Measurements from ENCODE around the gene PLA2R1. TPM values are rescaled to one million over a fixed set of nuclear protein-coding genes. Genes with fewer than 3 reads are reported as not detected.
A peak's percentile ranks its signal among the peaks of the same experiment; 100 is the strongest.

The PLA2R1 gene
- total RNA-seq, 1 donor from 2014 or later, result 2.1 TPM

DNA sequence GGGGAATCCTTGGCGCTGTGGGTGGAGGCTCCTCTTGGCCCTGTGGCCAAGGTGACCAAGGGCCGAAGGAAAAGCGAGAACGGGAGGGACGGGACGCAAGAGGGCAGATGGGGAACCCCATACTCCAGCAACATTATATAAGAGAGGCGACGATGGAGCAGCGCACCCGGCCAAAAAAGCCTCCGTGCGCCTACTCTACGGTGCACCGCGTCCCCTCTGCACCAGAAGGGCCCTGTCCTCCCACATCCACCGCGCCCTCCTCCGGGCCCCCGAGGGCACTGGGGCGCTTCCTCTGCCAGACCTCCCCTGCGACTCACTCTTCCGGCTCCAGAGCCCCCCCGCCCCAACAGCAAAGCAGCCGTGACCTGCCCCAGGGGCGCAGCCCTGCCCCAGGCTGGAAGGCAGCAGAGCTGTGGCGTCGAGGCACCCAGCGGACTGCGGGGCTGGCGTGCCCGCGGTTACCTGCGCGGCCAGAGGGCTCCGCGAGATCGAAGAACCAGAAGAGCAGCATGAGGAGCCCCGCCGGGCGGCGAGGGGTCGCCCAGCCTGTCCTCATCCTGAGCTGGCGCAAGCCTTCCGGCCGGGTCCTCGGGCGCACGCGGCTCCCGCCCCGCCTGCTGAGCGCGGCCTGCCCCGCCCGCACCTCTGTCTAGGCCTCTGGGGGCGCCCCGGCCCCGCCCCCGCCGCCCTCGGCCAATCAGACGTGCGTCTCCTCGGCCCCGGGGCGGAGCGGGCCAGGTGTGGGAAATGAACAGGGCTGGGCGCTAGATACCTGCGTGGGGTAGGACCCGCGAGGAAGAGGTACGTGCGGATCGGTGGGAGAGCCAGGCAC lies 158.1 kb downstream of the PLA2R1 start, which contains the start of gene LY75:
TSS of gene LY75 (minus strand) at position 630 of the 832 bp plus-strand sequence.
- H3K4me3 ChIP-seq (ENCODE audit: low read depth, low read length), result peak within 1 kb of the TSS; percentile 39
- no peaks in the 10 kb centered on the region for H3K36me3 ChIP-seq (ENCODE audit: control insufficient read depth, insufficient read depth, low read length)
- FAIRE-seq, result no peak
- TF ChIP-seq, protein P1, sequence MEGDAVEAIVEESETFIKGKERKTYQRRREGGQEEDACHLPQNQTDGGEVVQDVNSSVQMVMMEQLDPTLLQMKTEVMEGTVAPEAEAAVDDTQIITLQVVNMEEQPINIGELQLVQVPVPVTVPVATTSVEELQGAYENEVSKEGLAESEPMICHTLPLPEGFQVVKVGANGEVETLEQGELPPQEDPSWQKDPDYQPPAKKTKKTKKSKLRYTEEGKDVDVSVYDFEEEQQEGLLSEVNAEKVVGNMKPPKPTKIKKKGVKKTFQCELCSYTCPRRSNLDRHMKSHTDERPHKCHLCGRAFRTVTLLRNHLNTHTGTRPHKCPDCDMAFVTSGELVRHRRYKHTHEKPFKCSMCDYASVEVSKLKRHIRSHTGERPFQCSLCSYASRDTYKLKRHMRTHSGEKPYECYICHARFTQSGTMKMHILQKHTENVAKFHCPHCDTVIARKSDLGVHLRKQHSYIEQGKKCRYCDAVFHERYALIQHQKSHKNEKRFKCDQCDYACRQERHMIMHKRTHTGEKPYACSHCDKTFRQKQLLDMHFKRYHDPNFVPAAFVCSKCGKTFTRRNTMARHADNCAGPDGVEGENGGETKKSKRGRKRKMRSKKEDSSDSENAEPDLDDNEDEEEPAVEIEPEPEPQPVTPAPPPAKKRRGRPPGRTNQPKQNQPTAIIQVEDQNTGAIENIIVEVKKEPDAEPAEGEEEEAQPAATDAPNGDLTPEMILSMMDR (IDR thresholded peaks at IDR 0.05; ENCODE audit: insufficient read depth, low read length, severe bottlenecking), result no peak
- DNase-seq (ENCODE audit: low read depth), result peak; percentile 33
- H3K27me3 ChIP-seq (ENCODE audit: control insufficient read depth, insufficient read depth, low read length), result no peaks in the 10 kb centered on the region

DNA sequence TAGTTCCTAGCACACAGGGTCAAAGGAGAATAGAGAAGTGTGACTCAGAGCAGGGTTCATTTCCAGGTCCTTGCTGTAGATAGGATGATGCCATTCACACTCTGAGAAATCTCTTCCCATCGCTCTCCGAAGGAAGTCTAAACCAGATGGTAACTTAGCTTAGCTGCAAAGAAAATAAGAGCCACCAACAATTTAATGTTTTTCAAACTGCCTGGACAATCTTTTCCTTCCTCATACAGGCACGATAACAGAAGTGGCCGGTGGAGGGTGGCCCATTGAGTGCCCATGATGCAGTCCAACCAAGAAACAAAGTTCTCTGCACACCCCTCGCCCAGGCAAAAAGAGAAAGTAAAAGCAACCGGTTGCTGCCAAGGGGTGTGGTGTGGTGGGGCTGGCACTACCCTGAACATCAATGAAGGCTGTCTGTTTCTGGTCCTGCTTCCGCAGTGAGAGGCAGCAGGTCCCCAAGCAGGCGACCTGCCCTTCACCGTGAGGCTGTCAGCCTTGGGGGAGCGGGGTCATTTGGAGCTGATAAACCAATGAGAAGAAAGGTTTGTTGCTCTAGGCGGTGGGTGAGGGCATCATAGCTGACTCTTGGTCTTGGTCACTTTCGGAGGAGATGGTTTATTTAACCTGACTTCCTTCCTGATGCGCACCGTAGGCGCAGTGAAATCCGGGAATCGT lies 158.8 kb downstream of the PLA2R1 start:
- peak overlapping the region; percentile 39 for H3K4me3 ChIP-seq (ENCODE audit: low read depth, low read length)
- H3K27me3 ChIP-seq (ENCODE audit: control insufficient read depth, insufficient read depth, low read length), result no peaks in the 10 kb centered on the region
- DNase-seq (ENCODE audit: low read depth), result peak; percentile 47
- no peak for FAIRE-seq
- TF ChIP-seq, protein P1 (IDR thresholded peaks at IDR 0.05; ENCODE audit: insufficient read depth, low read length, severe bottlenecking), result no peak
- H3K36me3 ChIP-seq (ENCODE audit: control insufficient read depth, insufficient read depth, low read length), result no peaks in the 10 kb centered on the region

DNA sequence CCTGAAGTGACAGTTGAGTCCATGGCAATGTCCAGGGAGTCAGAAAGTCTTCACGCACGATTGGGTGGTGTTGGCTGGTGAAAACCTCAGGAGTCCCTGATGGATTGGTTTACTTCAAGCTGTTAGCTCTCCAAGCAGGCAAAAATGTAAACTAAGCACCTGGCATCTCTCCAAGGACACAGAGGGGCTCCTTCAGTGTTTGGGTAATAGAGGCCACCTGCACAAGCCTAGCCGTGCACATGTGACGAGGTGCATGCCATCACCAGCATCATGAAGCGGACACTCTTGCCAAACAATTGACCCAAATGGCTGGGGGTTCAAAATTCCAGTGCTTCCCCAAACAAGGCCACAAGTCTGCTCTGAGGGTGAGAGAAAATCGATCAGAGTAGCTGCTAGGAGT lies 159.7 kb downstream of the PLA2R1 start:
- TF ChIP-seq, protein P1 (IDR thresholded peaks at IDR 0.05; ENCODE audit: insufficient read depth, low read length, severe bottlenecking), result no peak

DNA sequence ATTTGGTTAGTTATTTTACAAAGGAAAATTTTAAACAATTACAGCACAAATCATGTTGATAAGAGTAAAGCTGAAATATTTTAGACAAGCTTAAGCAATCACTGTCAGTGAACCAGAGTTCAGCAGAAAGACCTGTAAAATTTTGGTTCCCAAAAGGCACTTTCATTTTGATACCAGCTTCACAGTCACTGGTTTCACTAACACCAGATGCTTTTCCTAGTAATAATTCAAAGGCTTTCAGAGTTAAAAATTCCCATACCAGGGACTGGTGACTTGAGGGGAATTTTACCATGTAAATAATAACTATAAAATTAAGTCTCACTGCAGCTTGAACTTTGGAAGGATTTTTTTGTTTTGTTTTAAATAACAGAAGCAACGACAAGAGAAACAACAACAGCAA lies 162.1 kb downstream of the PLA2R1 start:
- TF ChIP-seq, protein P1 (IDR thresholded peaks at IDR 0.05; ENCODE audit: insufficient read depth, low read length, severe bottlenecking), result no peak
- H3K36me3 ChIP-seq (ENCODE audit: control insufficient read depth, insufficient read depth, low read length), result no peaks in the 10 kb centered on the region
- FAIRE-seq, result no peak
- no peak overlapping the region for H3K4me3 ChIP-seq (ENCODE audit: low read depth, low read length)
- no peak for DNase-seq (ENCODE audit: low read depth)
- H3K27me3 ChIP-seq (ENCODE audit: control insufficient read depth, insufficient read depth, low read length), result no peaks in the 10 kb centered on the region

More for the DNA sequence above, 159.7 kb downstream of the PLA2R1 start:
- FAIRE-seq (no peak), DNase-seq (ENCODE audit: low read depth) (no peak)
- H3K36me3 ChIP-seq (ENCODE audit: control insufficient read depth, insufficient read depth, low read length), result no peaks in the 10 kb centered on the region
- no peaks in the 10 kb centered on the region for H3K27me3 ChIP-seq (ENCODE audit: control insufficient read depth, insufficient read depth, low read length)
- no peak overlapping the region for H3K4me3 ChIP-seq (ENCODE audit: low read depth, low read length)

DNA sequence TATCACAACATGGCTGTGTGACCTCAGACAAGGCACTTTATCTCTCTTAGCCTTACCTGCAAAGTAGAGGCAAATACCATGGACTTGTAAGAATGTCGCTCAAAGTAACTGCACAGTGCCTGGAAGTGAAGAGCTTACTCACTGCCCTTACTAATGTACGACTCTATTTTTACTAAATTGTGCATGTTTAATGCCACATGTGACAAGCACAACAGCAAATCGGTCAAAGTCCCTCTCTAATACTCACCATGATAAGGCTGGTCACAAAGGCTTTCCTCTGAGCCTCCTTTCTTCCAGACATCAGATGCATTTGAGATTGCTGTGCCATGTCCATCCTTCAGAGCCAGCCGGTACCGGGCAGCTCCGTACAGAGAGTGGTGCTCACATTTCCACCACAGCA lies 164.0 kb downstream of the PLA2R1 start:
- no peak for FAIRE-seq
- no peaks in the 10 kb centered on the region for H3K36me3 ChIP-seq (ENCODE audit: control insufficient read depth, insufficient read depth, low read length)
- no peaks in the 10 kb centered on the region for H3K27me3 ChIP-seq (ENCODE audit: control insufficient read depth, insufficient read depth, low read length)
- no peak overlapping the region for H3K4me3 ChIP-seq (ENCODE audit: low read depth, low read length)
- no peak for DNase-seq (ENCODE audit: low read depth)
- TF ChIP-seq, protein P1 (IDR thresholded peaks at IDR 0.05; ENCODE audit: insufficient read depth, low read length, severe bottlenecking), result no peak
